Inflammatory macrophage treated with lipopolysaccharide for 1 hour (primary cell): ENCODE data around the gene SULF2.
A peak's percentile ranks its signal among the peaks of the same experiment; 100 is the strongest.

Source experiments
- DNase-seq, 2 donors: peaks; one replicate each; pipeline ENCODE4 v3.0.0-alpha.2; 2020 to 2022

SULF2 gene

GRCh38 chr20:47735412-47736400 lies 49.6 kb downstream of the SULF2 start:
- peak; percentile 89 to 95 for DNase-seq

- no peak for DNase-seq
These were observed 50.4 kb downstream of the SULF2 start for GRCh38 chr20:47734870-47735269.

GRCh38 chr20:47733892-47734291 lies 51.4 kb downstream of the SULF2 start:
- DNase-seq: no peak

GRCh38 chr20:47730744-47731143 lies 54.5 kb downstream of the SULF2 start:
- no peak for DNase-seq

GRCh38 chr20:47729472-47729871 lies 55.8 kb downstream of the SULF2 start:
- no peak for DNase-seq

GRCh38 chr20:47727909-47728361 lies 57.3 kb downstream of the SULF2 start:
- no peak for DNase-seq

- DNase-seq: peak; percentile 90 to 97
These were observed 58.0 kb downstream of the SULF2 start for GRCh38 chr20:47727170-47727880.

GRCh38 chr20:47726632-47727031 lies 58.6 kb downstream of the SULF2 start:
- DNase-seq: no peak

GRCh38 chr20:47725248-47725973 lies 59.9 kb downstream of the SULF2 start:
- peak; percentile 78 to 96 for DNase-seq

- DNase-seq: no peak
These were observed 60.4 kb downstream of the SULF2 start for GRCh38 chr20:47724910-47725247.

GRCh38 chr20:47724396-47724795 lies 60.9 kb downstream of the SULF2 start:
- no peak for DNase-seq

- no peak for DNase-seq
These were observed 62.0 kb downstream of the SULF2 start for GRCh38 chr20:47723322-47723721.

GRCh38 chr20:47720636-47721427 lies 64.4 kb downstream of the SULF2 start:
- peak in 1 of 2 donors; percentile 54 for DNase-seq

- no peak for DNase-seq
These were observed 65.7 kb downstream of the SULF2 start for GRCh38 chr20:47719625-47720024.

- DNase-seq: no peak
These were observed 66.1 kb downstream of the SULF2 start for GRCh38 chr20:47719211-47719610.

GRCh38 chr20:47718398-47718797 lies 66.9 kb downstream of the SULF2 start:
- no peak for DNase-seq

- DNase-seq: no peak
These were observed 67.9 kb downstream of the SULF2 start for GRCh38 chr20:47717421-47717820.

- DNase-seq: no peak
These were observed 71.3 kb downstream of the SULF2 start for GRCh38 chr20:47713878-47714450.

GRCh38 chr20:47713163-47713562 lies 72.1 kb downstream of the SULF2 start:
- no peak for DNase-seq

- no peak for DNase-seq
These were observed 74.1 kb downstream of the SULF2 start for GRCh38 chr20:47711046-47711752.

GRCh38 chr20:47710665-47711045 lies 74.6 kb downstream of the SULF2 start:
- peak; percentile 22 to 26 for DNase-seq
